Right lobe of liver (tissue), 6 donors: Measurements from ENCODE around the gene CSF3R. TPM values are rescaled to one million over a fixed set of nuclear protein-coding genes. Genes with fewer than 3 reads are reported as not detected.

Experiments
- ATAC-seq, 4 donors: fragments of 200-7000 bp; cut with Tn5 transposase; one replicate each; pipeline ENCODE4 v1.9.1; 2020; ENCODE audit warnings: mild to moderate bottlenecking in 4 of 4, moderate library complexity in 4 of 4
- DNase-seq, 3 donors: peaks; one replicate each; pipeline ENCODE4 v3.0.0-alpha.2; 2020
- H3K27ac ChIP-seq, 3 donors: fragments of 200-600 bp; one replicate each; pipeline ENCODE4 v1.8.0; 2022
- H3K27me3 ChIP-seq, 2 donors: fragments of 200-600 bp; one replicate each; pipeline ENCODE4 v1.8.0; 2022
- H3K36me3 ChIP-seq, 4 donors: fragments of 200-600 bp; sonication (generic) in 1 of 4; one replicate each; pipeline versions ENCODE4 v1.5.1 to v1.8.0; 2017 to 2022; ENCODE audit warnings: control low read depth in 1 of 4
- H3K4me1 ChIP-seq, 4 donors: fragments of 200-600 bp; sonication (generic) in 1 of 4; one replicate each; pipeline versions ENCODE4 v1.5.1 to v1.8.0; 2017 to 2022; ENCODE audit warnings: control low read depth in 1 of 4
- H3K4me3 ChIP-seq, 3 donors: fragments of 200-600 bp; one replicate each; pipeline ENCODE4 v1.8.0; 2022
- H3K9me3 ChIP-seq, 4 donors: fragments of 200-600 bp; sonication (generic) in 1 of 4; one replicate each; pipeline versions ENCODE4 v1.5.1 to v1.8.0; 2017 to 2022; ENCODE audit warnings: control low read depth in 1 of 4
- CTCF ChIP-seq, 4 donors: fragments of 200-600 bp in 3 of 4; fragments of 450-650 bp in 1 of 4; IDR thresholded peaks; one replicate each; pipeline versions ENCODE4 v1.5.1 to v1.8.0; 2016 to 2022; ENCODE audit warnings: antibody characterized with exemption in 4 of 4, mild to moderate bottlenecking in 2 of 4
- POLR2A ChIP-seq: fragments of 450-650 bp; IDR thresholded peaks from one replicate; pipeline ENCODE4 v1.6.1; 2017; ENCODE audit warnings: antibody characterized with exemption, mild to moderate bottlenecking
- WGBS: methylation state at CpG from one replicate; pipeline ENCODE4 v1.1.6; 2018; ENCODE audit warnings: low coverage, low lambda C conversion rate; ENCODE audit not compliant: insufficient coverage; ENCODE audit errors: missing lambda C conversion rate; 5-methylcytosine and 5-hydroxymethylcytosine counted together
- intact Hi-C, 2 donors: fragments of 100-400 bp; cut with DNase I; formaldehyde crosslinking; loops; one replicate each; pipeline versions ENCODE4 v1.11.2 to v1.14.1; 2022
- total RNA-seq, 6 experiments: library from RNA; depleted of rRNA in 2 of 6; stranded (reverse); fragments of >200 nt in 2 of 6; fragmentation: NEBNext Ultra II Directional in 3 of 6; extraction: Animal tissue kit (Norgen Biotek cat#: 25700) in 3 of 6; gene quantifications; one replicate each; pipeline versions ENCODE4 v1.1.0 to v1.2.4, GENCODE V29; 2016 to 2023
- donor health status: DM: no; HTN: yes; CAD: no.
- donor health status: DM: no; HTN: no; CAD: no.
- donor health status: DM: no; HTN: no; CAD: no.
- donor health status: DM: no; HTN: yes; CAD: no.
- donor health status: DM: no; HTN: yes; CAD: no.

Gene CSF3R
- total RNA-seq, 6 experiments from 2014 or later: 4.1 to 14.0 (median 9.5) TPM

GRCh38 chr1:36447450-36447849 lies 35.3 kb downstream of the CSF3R start:
- DNase-seq (no peak), ATAC-seq (no peak)
- Histone ChIP-seq H3K4me3 (no peak overlapping the region), H3K36me3 (no peaks in the 10 kb centered on the region), H3K9me3 (no peaks in the 10 kb centered on the region), H3K27me3 (no peaks in the 10 kb centered on the region), H3K4me1 (no peaks in the 10 kb centered on the region), H3K27ac (no peak overlapping the region)
- no peak for TF ChIP-seq POLR2A
- TF ChIP-seq CTCF (IDR thresholded peaks at IDR 0.05): no peak
- intact Hi-C loops: no loop called here

GRCh38 chr1:36446746-36447145 lies 36.0 kb downstream of the CSF3R start:
- no peaks in the 10 kb centered on the region for H3K4me1 ChIP-seq
- no peaks in the 10 kb centered on the region for H3K36me3 ChIP-seq
- H3K27ac ChIP-seq: no peak overlapping the region
- intact Hi-C loops: no loop called here
- no peak for TF ChIP-seq CTCF (IDR thresholded peaks at IDR 0.05)
- H3K27me3 ChIP-seq: no peaks in the 10 kb centered on the region
- DNase-seq (no peak), ATAC-seq (no peak)
- 51% methylated on average over 5 of the region's 5 CpGs for WGBS
- H3K4me3 ChIP-seq: no peak overlapping the region
- H3K9me3 ChIP-seq: no peaks in the 10 kb centered on the region

GRCh38 chr1:36446271-36446670 lies 36.4 kb downstream of the CSF3R start:
- no peak overlapping the region for H3K27ac ChIP-seq
- ATAC-seq (no peak), DNase-seq (no peak)
- H3K36me3 ChIP-seq: no peaks in the 10 kb centered on the region
- intact Hi-C loops: no loop called here
- no peaks in the 10 kb centered on the region for H3K27me3 ChIP-seq
- H3K4me1 ChIP-seq: no peaks in the 10 kb centered on the region
- no peak overlapping the region for H3K4me3 ChIP-seq
- WGBS: 56% methylated on average over 8 of the region's 8 CpGs
- no peak for TF ChIP-seq POLR2A
- TF ChIP-seq CTCF (IDR thresholded peaks at IDR 0.05): no peak
- H3K9me3 ChIP-seq: no peaks in the 10 kb centered on the region

GRCh38 chr1:36443297-36443696 lies 39.4 kb downstream of the CSF3R start:
- DNase-seq (no peak), ATAC-seq (no peak)
- no peak for TF ChIP-seq CTCF (IDR thresholded peaks at IDR 0.05)
- no peak for TF ChIP-seq POLR2A
- Histone ChIP-seq H3K9me3 (no peaks in the 10 kb centered on the region), H3K27ac (no peak overlapping the region), H3K4me1 (no peaks in the 10 kb centered on the region), H3K36me3 (no peaks in the 10 kb centered on the region), H3K4me3 (no peak overlapping the region), H3K27me3 (no peaks in the 10 kb centered on the region)
- WGBS: 83% methylated on average over 1 of the region's 2 CpGs
- intact Hi-C loops: no loop called here

GRCh38 chr1:36442337-36442736 lies 40.4 kb downstream of the CSF3R start:
- Histone ChIP-seq H3K27me3 (no peaks in the 10 kb centered on the region), H3K36me3 (no peaks in the 10 kb centered on the region), H3K27ac (no peak overlapping the region), H3K4me1 (no peaks in the 10 kb centered on the region), H3K4me3 (no peak overlapping the region), H3K9me3 (no peaks in the 10 kb centered on the region)
- TF ChIP-seq CTCF (IDR thresholded peaks at IDR 0.05): no peak
- DNase-seq (no peak), ATAC-seq (no peak)
- WGBS: 45% methylated on average over 3 of the region's 3 CpGs
- intact Hi-C loops: no loop called here
